OCI-LY7 (cell line): ENCODE measurements around the gene NUP160. TPM values are rescaled to one million over a fixed set of nuclear protein-coding genes. Genes with fewer than 3 reads are reported as not detected.
A peak's percentile ranks its signal among the peaks of the same experiment; 100 is the strongest.

Experiments
- BruUV-seq: library from RNA; stranded (reverse); fragments of 400-500 nt; replicated peaks from 2 replicates; lab custom pipeline; 2021; lab: Mats Ljungman, UMichigan
- CTCF ChIA-PET: fragments of 300-600 bp; sonication (Branson Sonifier 250); formaldehyde crosslinking; loops from one replicate; lab custom pipeline; 2022; ENCODE audit warnings: antibody characterized with exemption; ENCODE audit not compliant: unreplicated experiment; lab: Charles Lee
- POLR2A ChIA-PET: fragments of 300-600 bp; sonication (Branson Sonifier 250); formaldehyde crosslinking; loops from one replicate; lab custom pipeline; 2022; ENCODE audit warnings: antibody characterized with exemption; lab: Charles Lee
- DNase-seq: peaks from one replicate; pipeline ENCODE4 v3.0.0-alpha.2; 2015; ENCODE audit warnings: low spot score
- H2AFZ ChIP-seq: fragments of 200-600 bp; sonication (generic), shearing (Covaris generic); 2 replicates; pipeline ENCODE4 v1.6.1; 2014; ENCODE audit warnings: mild to moderate bottlenecking, antibody characterized with exemption, low read length, moderate library complexity
- H3K27ac ChIP-seq: fragments of 200-600 bp; sonication (generic); 2 replicates; pipeline ENCODE4 v1.5.1; 2014; ENCODE audit warnings: mixed run types, low read depth, mild to moderate bottlenecking, moderate library complexity, low read length, inconsistent platforms; ENCODE audit not compliant: poor library complexity, severe bottlenecking
- H3K36me3 ChIP-seq: fragments of 200-600 bp; sonication (generic); 2 replicates; pipeline ENCODE4 v1.6.1; 2014; ENCODE audit warnings: mild to moderate bottlenecking, antibody characterized with exemption, low read length, moderate library complexity, mixed read lengths; ENCODE audit not compliant: insufficient read depth
- H3K4me1 ChIP-seq: fragments of 200-600 bp; sonication (generic); 2 replicates; pipeline ENCODE4 v1.5.1; 2014; ENCODE audit warnings: mild to moderate bottlenecking, low read length; ENCODE audit not compliant: insufficient read depth, poor library complexity, severe bottlenecking
- H3K4me2 ChIP-seq: fragments of 200-600 bp; sonication (generic); 2 replicates; pipeline ENCODE4 v1.6.1; 2014; ENCODE audit warnings: mild to moderate bottlenecking, low read length
- H3K4me3 ChIP-seq: fragments of 200-600 bp; sonication (generic); 2 replicates; pipeline ENCODE4 v1.5.1; 2014; ENCODE audit warnings: mild to moderate bottlenecking, low read depth, low read length; ENCODE audit not compliant: poor library complexity, severe bottlenecking
- H3K79me2 ChIP-seq: fragments of 200-600 bp; sonication (generic); 2 replicates; pipeline ENCODE4 v1.6.1; 2016; ENCODE audit warnings: low read depth, mild to moderate bottlenecking, low read length, moderate library complexity, mixed read lengths; ENCODE audit not compliant: insufficient read depth
- H3K9me2 ChIP-seq: fragments of 200-600 bp; sonication (generic); 2 replicates; pipeline ENCODE4 v1.6.1; 2016; ENCODE audit warnings: mild to moderate bottlenecking, low read length, mixed read lengths; ENCODE audit not compliant: insufficient read depth
- H3K9me3 ChIP-seq: fragments of 200-600 bp; sonication (generic); 2 replicates; pipeline ENCODE4 v1.6.1; 2014; ENCODE audit warnings: mild to moderate bottlenecking, mixed run types, low read length, mixed read lengths
- H4K20me1 ChIP-seq: fragments of 200-600 bp; sonication (generic); 2 replicates; pipeline ENCODE4 v1.6.1; 2014; ENCODE audit warnings: mild to moderate bottlenecking, antibody characterized with exemption, low read length, moderate library complexity, mixed read lengths; ENCODE audit not compliant: insufficient read depth
- CTCF ChIP-seq: fragments of 200-600 bp; sonication (generic); conservative IDR thresholded peaks from 2 replicates; pipeline ENCODE4 v1.5.1; 2014; ENCODE audit warnings: mild to moderate bottlenecking, antibody characterized with exemption, low read length, moderate library complexity, mixed read lengths
- EZH2phosphoT487 ChIP-seq: fragments of 200-600 bp; sonication (generic); IDR thresholded peaks from 2 replicates; pipeline ENCODE4 v1.6.1; 2018; ENCODE audit warnings: low read depth, borderline replicate concordance, mild to moderate bottlenecking, mixed run types, antibody characterized with exemption, low read length, moderate library complexity, mixed read lengths
- intact Hi-C: fragments of 100-400 bp; cut with micrococcal nuclease; formaldehyde crosslinking; loops from one replicate; pipeline ENCODE4 v1.10.0; 2022; ENCODE audit not compliant: unreplicated experiment
- total RNA-seq, 2 experiments: library from RNA; depleted of rRNA in 1 of 2; stranded (reverse); fragments of >200 nt in 1 of 2; shearing (Covaris generic) in 1 of 2; gene quantifications; 2 replicates each; pipeline ENCODE4 v1.2.3, GENCODE V29; 2014 to 2022

Gene NUP160
- total RNA-seq, 2 experiments from 2014 or later: 32.0 to 70.6 TPM

- no TSS peak for BruUV-seq
- intact Hi-C loops: no loop called here
- CTCF ChIA-PET: no interaction called here
These were observed 28.4 kb downstream of the NUP160 start for GRCh38 chr11:47819743-47820142.

GRCh38 chr11:47800759-47801158, 47.4 kb downstream of the NUP160 start:
- CTCF ChIA-PET: no interaction called here
- Histone ChIP-seq H3K4me2 (no peak overlapping the region), H2AFZ (no peak overlapping the region), H3K4me1 (no peaks in the 10 kb centered on the region), H3K9me2 (no peaks in the 10 kb centered on the region), H3K36me3 (peaks cover 91% of the 10 kb centered on the region), H3K79me2 (no peaks in the 10 kb centered on the region), H4K20me1 (no peaks in the 10 kb centered on the region), H3K27ac (no peak overlapping the region), H3K9me3 (no peaks in the 10 kb centered on the region), H3K4me3 (no peak overlapping the region)
- no peak for DNase-seq
- no peak for TF ChIP-seq CTCF
- TF ChIP-seq EZH2phosphoT487: no peak
- intact Hi-C loops: no loop called here
- no TSS peak for BruUV-seq
- POLR2A ChIA-PET: interaction anchor here (0.5 kb wide), 1 partner anchor 1648 kb away, joined by 3 read pairs; no protein-coding TSS in a partner anchor

More at GRCh38 chr11:47819743-47820142, 28.4 kb downstream of the NUP160 start:
- H3K9me3 ChIP-seq: no peaks in the 10 kb centered on the region
- H3K4me1 ChIP-seq: no peaks in the 10 kb centered on the region
- POLR2A ChIA-PET: no interaction called here
- H4K20me1 ChIP-seq: no peaks in the 10 kb centered on the region
- H3K9me2 ChIP-seq: no peaks in the 10 kb centered on the region
- no peak for DNase-seq
- no peak overlapping the region for H2AFZ ChIP-seq
- no peak overlapping the region for H3K4me2 ChIP-seq
- H3K79me2 ChIP-seq: no peaks in the 10 kb centered on the region
- no peak overlapping the region for H3K27ac ChIP-seq
- TF ChIP-seq EZH2phosphoT487 (no peak), CTCF (no peak)
- H3K4me3 ChIP-seq: no peak overlapping the region
- peaks cover 70% of the 10 kb centered on the region for H3K36me3 ChIP-seq

- BruUV-seq: TSS peak; percentile 30
- Histone ChIP-seq H2AFZ (no peak overlapping the region), H3K9me3 (no peaks in the 10 kb centered on the region), H3K36me3 (peaks cover 98% of the 10 kb centered on the region), H4K20me1 (no peaks in the 10 kb centered on the region), H3K79me2 (no peaks in the 10 kb centered on the region), H3K4me2 (no peak overlapping the region), H3K27ac (no peak overlapping the region), H3K9me2 (no peaks in the 10 kb centered on the region), H3K4me1 (no peaks in the 10 kb centered on the region), H3K4me3 (no peak overlapping the region)
- ChIA-PET POLR2A (interaction anchor here (0.8 to 1.5 kb wide), 2 partner anchors 10 to 76 kb away, joined by 3 to 4 read pairs; no protein-coding TSS in a partner anchor), CTCF (no interaction called here)
- no peak for DNase-seq
- intact Hi-C loops: no loop called here
- TF ChIP-seq EZH2phosphoT487 (no peak), CTCF (no peak)
These were observed 50.5 kb downstream of the NUP160 start for GRCh38 chr11:47797633-47798032.
